ENCODE data around the gene SPAG16.

GRCh38 chr2:214077727-214078126 lies 793.5 kb downstream of the SPAG16 start:
- TF ChIP-seq CTCF (conservative IDR thresholded peaks at IDR 0.05) = no peak
- TF ChIP-seq EZH2 (IDR thresholded peaks at IDR 0.05; ENCODE audit: low read depth) = no peak

All from PC-9 (cell line).